ENCODE data around the gene PEPD. TPM values are rescaled to one million over a fixed set of nuclear protein-coding genes. Genes with fewer than 3 reads are reported as not detected.

The PEPD gene
- polyA plus RNA-seq, 1 donor from 2014 or later: 91.1 TPM

- Mint-ChIP-seq H3K27ac (no peak overlapping the region), H3K4me3 (no peak overlapping the region), H3K36me3 (no peaks in the 10 kb centered on the region), H3K9me3 (peaks cover 0 to 2% (median 0%) of the 10 kb centered on the region in 3 donors), H3K4me1 (no peaks in the 10 kb centered on the region), H3K27me3 (peaks cover 33% of the 10 kb centered on the region)
Observed at GRCh38 chr19:33345163-33345562, 176.4 kb downstream of the PEPD start.

GRCh38 chr19:33344573-33344925, 177.0 kb downstream of the PEPD start:
- Mint-ChIP-seq H3K4me1 (no peaks in the 10 kb centered on the region), H3K4me3 (no peak overlapping the region), H3K36me3 (no peaks in the 10 kb centered on the region), H3K27ac (no peak overlapping the region), H3K27me3 (peaks cover 33% of the 10 kb centered on the region), H3K9me3 (peaks cover 0 to 2% (median 0%) of the 10 kb centered on the region in 3 donors)

DNA sequence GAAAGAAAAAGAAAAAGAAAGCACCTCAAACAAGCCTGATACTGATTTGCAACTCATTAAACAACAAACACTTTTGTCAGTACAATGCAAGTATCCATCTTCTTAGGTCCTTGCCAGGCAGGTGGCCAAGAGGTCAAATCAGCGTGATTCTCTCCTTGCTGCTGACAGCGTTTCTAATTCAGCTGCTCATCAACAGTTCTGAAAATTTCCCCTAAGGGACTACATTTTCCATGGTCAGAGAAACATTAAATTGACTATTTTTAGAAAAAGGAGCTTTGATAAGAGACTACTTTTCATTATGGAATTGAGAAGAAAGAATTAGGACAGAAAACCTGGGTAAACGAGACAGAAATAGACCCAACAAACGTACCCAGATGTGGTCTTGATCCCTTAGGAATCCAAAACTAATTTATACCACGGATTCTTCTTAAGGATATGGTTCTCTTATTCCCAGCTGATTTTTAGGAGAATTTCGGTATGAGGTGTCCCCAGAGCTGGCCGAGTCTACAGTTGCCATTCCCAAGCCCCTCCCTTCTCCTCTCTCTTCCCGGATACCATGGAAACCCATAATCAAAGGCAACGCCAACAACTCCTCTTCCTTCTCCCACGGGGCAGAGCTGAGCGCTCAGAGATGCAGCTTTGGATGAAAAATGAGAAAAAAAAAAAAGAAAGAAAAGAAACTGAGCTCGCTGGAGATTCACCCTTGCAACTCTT, 177.6 kb downstream of the PEPD start:
- Mint-ChIP-seq H3K4me1 (peaks cover 0 to under 1% (median 0%) of the 10 kb centered on the region in 3 donors), H3K27ac (no peak overlapping the region), H3K36me3 (peaks cover 2% of the 10 kb centered on the region), H3K4me3 (peak overlapping the region in 1 of 4 donors; percentile 29), H3K27me3 (peaks cover 33% of the 10 kb centered on the region), H3K9me3 (peaks cover 0 to 3% (median 0%) of the 10 kb centered on the region in 3 donors)

GRCh38 chr19:33343301-33343700, 178.3 kb downstream of the PEPD start:
- H3K36me3 Mint-ChIP-seq: peaks cover 2% of the 10 kb centered on the region
- peaks cover 33% of the 10 kb centered on the region for H3K27me3 Mint-ChIP-seq
- no peak overlapping the region for H3K27ac Mint-ChIP-seq
- H3K4me3 Mint-ChIP-seq: no peak overlapping the region
- peaks cover 0 to 2% (median 0%) of the 10 kb centered on the region in 3 donors for H3K4me1 Mint-ChIP-seq
- H3K9me3 Mint-ChIP-seq: peaks cover 0 to 3% (median 0%) of the 10 kb centered on the region in 3 donors

GRCh38 chr19:33340991-33341390, 180.6 kb downstream of the PEPD start:
- Mint-ChIP-seq H3K4me1 (peaks cover 0 to 2% (median 0%) of the 10 kb centered on the region in 3 donors), H3K27ac (peak overlapping the region in 1 of 3 donors; percentile 12), H3K4me3 (no peak overlapping the region), H3K9me3 (peaks cover 0 to 3% (median 0%) of the 10 kb centered on the region in 3 donors), H3K27me3 (peaks cover 20% of the 10 kb centered on the region), H3K36me3 (peaks cover 2% of the 10 kb centered on the region)

- peaks cover 2% of the 10 kb centered on the region for H3K36me3 Mint-ChIP-seq
- H3K4me1 Mint-ChIP-seq: peaks cover 0 to 2% (median 0%) of the 10 kb centered on the region in 3 donors
- H3K27me3 Mint-ChIP-seq: peaks cover 12% of the 10 kb centered on the region
- peaks cover 0 to 2% (median 0%) of the 10 kb centered on the region in 3 donors for H3K9me3 Mint-ChIP-seq
- no peak overlapping the region for H3K27ac Mint-ChIP-seq
- H3K4me3 Mint-ChIP-seq: no peak overlapping the region
Observed at GRCh38 chr19:33339016-33339984, 182.3 kb downstream of the PEPD start.

Other genes starting within 250 kb of the PEPD start
- 0.15 TPM for gene CEBPA, start 219.3 kb downstream of the PEPD start, polyA plus RNA-seq
- gene CEBPG, start 148.1 kb downstream of the PEPD start, polyA plus RNA-seq: 15.2 TPM
- gene CHST8, start 100.2 kb upstream of the PEPD start, polyA plus RNA-seq: not detected

All from IgD-negative memory B cell (primary cell).